GM12892 (cell line): Measurements from ENCODE around the gene RNF213.

Experiments used
- POLR2A ChIP-seq: IDR thresholded peaks from 2 replicates; pipeline ENCODE4 v1.6.1; 2011; ENCODE audit warnings: low read depth, low read length, control low read depth
- TAF1 ChIP-seq: IDR thresholded peaks from 2 replicates; pipeline ENCODE4 v1.6.1; 2011; ENCODE audit warnings: low read depth, mild to moderate bottlenecking, control low read depth, low read length, borderline replicate concordance

GRCh38 chr17:80228477-80228876 lies 32.2 kb upstream of the RNF213 start:
- no peak for TF ChIP-seq POLR2A
- no peak for TF ChIP-seq TAF1
